ENCODE measurements around the gene PKP3. TPM values are rescaled to one million over a fixed set of nuclear protein-coding genes. Genes with fewer than 3 reads are reported as not detected.
"Not testable (repeated sequence)": the region's sequence is repeated elsewhere in the genome, so short reads cannot be mapped to it uniquely, and the experiment has no call there.

The PKP3 gene
- total RNA-seq, 2 donors from 2014 or later = not detected

GRCh38 chr11:380095-380480 is 13.9 kb upstream of the PKP3 start:
- peaks cover 0 to 4% of the 10 kb centered on the region in 2 donors for H3K4me1 Mint-ChIP-seq (ENCODE audit: low read depth in 2 of 2)
- no peaks in the 10 kb centered on the region for H3K9me3 Mint-ChIP-seq
- H3K27me3 Mint-ChIP-seq = peaks cover 0 to 16% of the 10 kb centered on the region in 2 donors
- H3K4me3 Mint-ChIP-seq = no peak overlapping the region
- no peak overlapping the region for H3K27ac Mint-ChIP-seq
- no peak for DNase-seq (ENCODE audit: low spot score)
- no peaks in the 10 kb centered on the region for H3K36me3 Mint-ChIP-seq
- no peak for ATAC-seq

GRCh38 chr11:380491-380890 is 13.5 kb upstream of the PKP3 start:
- ATAC-seq (no peak), DNase-seq (ENCODE audit: low spot score) (no peak)
- no peaks in the 10 kb centered on the region for H3K9me3 Mint-ChIP-seq
- H3K27ac Mint-ChIP-seq = no peak overlapping the region
- peaks cover 0 to 4% of the 10 kb centered on the region in 2 donors for H3K4me1 Mint-ChIP-seq (ENCODE audit: low read depth in 2 of 2)
- no peaks in the 10 kb centered on the region for H3K36me3 Mint-ChIP-seq
- H3K27me3 Mint-ChIP-seq = peaks cover 0 to 16% of the 10 kb centered on the region in 2 donors
- no peak overlapping the region for H3K4me3 Mint-ChIP-seq

- ATAC-seq (no peak), DNase-seq (ENCODE audit: low spot score) (no peak)
- H3K36me3 Mint-ChIP-seq = no peaks in the 10 kb centered on the region
- no peaks in the 10 kb centered on the region for H3K9me3 Mint-ChIP-seq
- no peak overlapping the region for H3K27ac Mint-ChIP-seq
- H3K27me3 Mint-ChIP-seq = peaks cover 0 to 16% of the 10 kb centered on the region in 2 donors
- peaks cover 0 to 4% of the 10 kb centered on the region in 2 donors for H3K4me1 Mint-ChIP-seq (ENCODE audit: low read depth in 2 of 2)
- H3K4me3 Mint-ChIP-seq = no peak overlapping the region
Observed at GRCh38 chr11:380996-381395, 13.0 kb upstream of the PKP3 start.

- Mint-ChIP-seq H3K36me3 (no peaks in the 10 kb centered on the region), H3K27me3 (peaks cover 0 to 16% of the 10 kb centered on the region in 2 donors), H3K27ac (no peak overlapping the region), H3K9me3 (no peaks in the 10 kb centered on the region), H3K4me1 (ENCODE audit: low read depth in 2 of 2) (peaks cover 0 to 4% of the 10 kb centered on the region in 2 donors), H3K4me3 (no peak overlapping the region)
- DNase-seq (ENCODE audit: low spot score) (no peak), ATAC-seq (no peak)
Observed at GRCh38 chr11:381501-382072, 12.4 kb upstream of the PKP3 start.

- Mint-ChIP-seq H3K36me3 (peaks cover 3% of the 10 kb centered on the region), H3K27me3 (peaks cover 0 to 16% of the 10 kb centered on the region in 2 donors), H3K27ac (no peak overlapping the region), H3K9me3 (peaks cover 2% of the 10 kb centered on the region), H3K4me3 (no peak overlapping the region), H3K4me1 (ENCODE audit: low read depth in 2 of 2) (peaks cover 5 to 6% of the 10 kb centered on the region in 2 donors)
- ATAC-seq (no peak), DNase-seq (ENCODE audit: low spot score) (no peak)
Observed at GRCh38 chr11:382081-382629, 11.9 kb upstream of the PKP3 start.

- no peak for ATAC-seq
- H3K9me3 Mint-ChIP-seq = peaks cover 3% of the 10 kb centered on the region
- peak overlapping the region; percentile 15 to 35 for H3K27ac Mint-ChIP-seq
- H3K27me3 Mint-ChIP-seq = peaks cover 0 to 8% of the 10 kb centered on the region in 2 donors
- peaks cover 6% of the 10 kb centered on the region for H3K36me3 Mint-ChIP-seq
- H3K4me1 Mint-ChIP-seq (ENCODE audit: low read depth in 2 of 2) = peaks cover 17% of the 10 kb centered on the region in 2 donors
- DNase-seq (ENCODE audit: low spot score) = no peak
- H3K4me3 Mint-ChIP-seq = no peak overlapping the region
Observed at GRCh38 chr11:383431-383830, 10.6 kb upstream of the PKP3 start.

- Mint-ChIP-seq H3K36me3 (peaks cover 6% of the 10 kb centered on the region), H3K27me3 (peaks cover 0 to 5% of the 10 kb centered on the region in 2 donors), H3K4me3 (no peak overlapping the region), H3K4me1 (ENCODE audit: low read depth in 2 of 2) (peaks cover 17% of the 10 kb centered on the region in 2 donors), H3K9me3 (peaks cover 3% of the 10 kb centered on the region), H3K27ac (no peak overlapping the region)
- DNase-seq (ENCODE audit: low spot score) (no peak), ATAC-seq (no peak)
Observed at GRCh38 chr11:384511-384910, 9.5 kb upstream of the PKP3 start.

- peaks cover 3% of the 10 kb centered on the region for H3K9me3 Mint-ChIP-seq
- H3K4me1 Mint-ChIP-seq (ENCODE audit: low read depth in 2 of 2) = peaks cover 17% of the 10 kb centered on the region in 2 donors
- DNase-seq (ENCODE audit: low spot score) (no peak), ATAC-seq (no peak)
- no peak overlapping the region for H3K4me3 Mint-ChIP-seq
- peaks cover 6% of the 10 kb centered on the region for H3K36me3 Mint-ChIP-seq
- no peak overlapping the region for H3K27ac Mint-ChIP-seq
- peaks cover 0 to 5% of the 10 kb centered on the region in 2 donors for H3K27me3 Mint-ChIP-seq
Observed at GRCh38 chr11:385594-386351, 8.2 kb upstream of the PKP3 start.

- Mint-ChIP-seq H3K36me3 (peaks cover 6% of the 10 kb centered on the region), H3K27ac (no peak overlapping the region), H3K27me3 (peaks cover 0 to 5% of the 10 kb centered on the region in 2 donors), H3K9me3 (peaks cover 3% of the 10 kb centered on the region), H3K4me1 (ENCODE audit: low read depth in 2 of 2) (peaks cover 17% of the 10 kb centered on the region in 2 donors), H3K4me3 (no peak overlapping the region)
- no peak for DNase-seq (ENCODE audit: low spot score)
- ATAC-seq = no peak
Observed at GRCh38 chr11:386483-386882, 7.5 kb upstream of the PKP3 start.

GRCh38 chr11:387193-387793 is 6.7 kb upstream of the PKP3 start:
- H3K36me3 Mint-ChIP-seq = peaks cover 6% of the 10 kb centered on the region
- no peak for DNase-seq (ENCODE audit: low spot score)
- peaks cover 17% of the 10 kb centered on the region in 2 donors for H3K4me1 Mint-ChIP-seq (ENCODE audit: low read depth in 2 of 2)
- peak overlapping the region; percentile 16 for H3K4me3 Mint-ChIP-seq
- ATAC-seq = no peak
- H3K9me3 Mint-ChIP-seq = peaks cover 3% of the 10 kb centered on the region
- H3K27me3 Mint-ChIP-seq = peaks cover 0 to 2% of the 10 kb centered on the region in 2 donors
- no peak overlapping the region for H3K27ac Mint-ChIP-seq

- not testable (repeated sequence) for DNase-seq (ENCODE audit: low spot score); ATAC-seq; H3K4me3 Mint-ChIP-seq; H3K27me3 Mint-ChIP-seq; H3K9me3 Mint-ChIP-seq; H3K36me3 Mint-ChIP-seq; H3K27ac Mint-ChIP-seq
- peaks cover 13 to 17% of the 10 kb centered on the region in 2 donors for H3K4me1 Mint-ChIP-seq (ENCODE audit: low read depth in 2 of 2)
Observed at GRCh38 chr11:389369-389768, 4.6 kb upstream of the PKP3 start.

GRCh38 chr11:390175-390574 is 3.8 kb upstream of the PKP3 start:
- Mint-ChIP-seq H3K36me3 (peaks cover 6% of the 10 kb centered on the region), H3K27ac (no peak overlapping the region)
- ATAC-seq = no peak

GRCh38 chr11:391117-392017 is 2.6 kb upstream of the PKP3 start:
- Mint-ChIP-seq H3K9me3 (peaks cover 3% of the 10 kb centered on the region), H3K27ac (no peak overlapping the region), H3K4me1 (ENCODE audit: low read depth in 2 of 2) (peaks cover 13 to 17% of the 10 kb centered on the region in 2 donors), H3K27me3 (no peaks in the 10 kb centered on the region), H3K36me3 (peaks cover 6% of the 10 kb centered on the region), H3K4me3 (no peak overlapping the region)
- ATAC-seq (no peak), DNase-seq (ENCODE audit: low spot score) (no peak)

More at GRCh38 chr11:390175-390574, 3.8 kb upstream of the PKP3 start:
- Mint-ChIP-seq H3K27me3 (no peaks in the 10 kb centered on the region), H3K4me1 (ENCODE audit: low read depth in 2 of 2) (peaks cover 13 to 17% of the 10 kb centered on the region in 2 donors), H3K4me3 (no peak overlapping the region), H3K9me3 (peaks cover 3% of the 10 kb centered on the region)
- DNase-seq (ENCODE audit: low spot score) = no peak
